ENCODE measurements around the gene FAM13A. TPM values are rescaled to one million over a fixed set of nuclear protein-coding genes. Genes with fewer than 3 reads are reported as not detected.
"Not testable (repeated sequence)": the region's sequence is repeated elsewhere in the genome, so short reads cannot be mapped to it uniquely, and the experiment has no call there.

Gene FAM13A
- total RNA-seq, 1 donor from 2014 or later, result 39.1 TPM

- H3K27ac ChIP-seq, result no peak overlapping the region
- H3K27me3 ChIP-seq (ENCODE audit: low read depth), result no peaks in the 10 kb centered on the region
- no peaks in the 10 kb centered on the region for H3K9me3 ChIP-seq
- no peaks in the 10 kb centered on the region for H3K36me3 ChIP-seq
- no peaks in the 10 kb centered on the region for H3K4me1 ChIP-seq
- no peak for ATAC-seq
- DNase-seq, result no peak
- intact Hi-C loops (cut with DNase I), result no loop called here
- TF ChIP-seq CTCF (IDR thresholded peaks at IDR 0.05), result no peak
- no peak overlapping the region for H3K4me3 ChIP-seq
Measured at GRCh38 chr4:88928852-88929251, 128.1 kb downstream of the FAM13A start.

DNA sequence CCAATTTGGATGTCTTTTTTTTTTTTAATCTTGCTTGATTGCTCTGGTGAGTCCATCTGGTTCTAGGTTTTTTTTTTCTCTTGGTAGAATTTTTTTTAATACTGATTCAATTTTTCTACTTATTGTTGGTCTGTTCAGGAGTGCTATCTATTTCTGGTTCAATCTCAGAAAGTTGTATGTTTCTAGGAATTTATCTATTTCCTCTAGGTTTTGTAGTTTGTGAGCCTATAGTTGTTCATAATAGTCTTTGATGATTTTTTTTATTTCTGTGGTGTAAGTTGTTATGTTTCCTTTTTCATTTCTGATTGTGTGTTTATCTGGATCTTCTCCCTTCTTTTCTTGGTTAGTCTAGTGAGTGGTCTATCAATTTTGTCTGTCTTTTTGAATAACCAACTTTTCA is 129.6 kb downstream of the FAM13A start:
- Histone ChIP-seq H3K27me3 (ENCODE audit: low read depth) (no peaks in the 10 kb centered on the region), H3K9me3 (no peaks in the 10 kb centered on the region), H3K4me1 (no peaks in the 10 kb centered on the region), H3K4me3 (no peak overlapping the region), H3K36me3 (no peaks in the 10 kb centered on the region), H3K27ac (no peak overlapping the region)
- ATAC-seq (no peak), DNase-seq (no peak)
- intact Hi-C loops (cut with DNase I), result no loop called here
- TF ChIP-seq CTCF (IDR thresholded peaks at IDR 0.05), result no peak

DNA sequence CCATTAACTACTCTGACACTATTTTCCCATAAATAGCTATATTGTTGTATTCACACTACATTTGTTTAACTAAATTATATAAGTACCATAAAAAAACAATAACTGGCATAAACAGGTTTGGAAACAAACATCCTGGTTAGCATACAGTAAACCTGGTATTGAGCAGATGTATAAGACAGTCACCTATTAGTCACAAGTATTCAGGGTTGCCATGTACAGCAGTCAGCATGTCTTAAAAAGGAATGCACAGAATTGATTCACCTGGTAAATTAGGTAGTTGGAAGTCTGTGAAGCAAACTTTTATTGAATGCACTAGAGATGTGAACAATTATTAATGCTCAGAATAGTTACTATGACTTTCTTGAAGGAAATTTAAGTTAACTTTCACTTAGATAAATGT is 137.9 kb downstream of the FAM13A start:
- intact Hi-C loops (cut with DNase I), result no loop called here
- Histone ChIP-seq H3K9me3 (no peaks in the 10 kb centered on the region), H3K4me1 (no peaks in the 10 kb centered on the region), H3K27me3 (ENCODE audit: low read depth) (no peaks in the 10 kb centered on the region), H3K4me3 (no peak overlapping the region), H3K36me3 (no peaks in the 10 kb centered on the region), H3K27ac (no peak overlapping the region)
- DNase-seq (no peak), ATAC-seq (no peak)
- TF ChIP-seq CTCF (IDR thresholded peaks at IDR 0.05), result no peak

- intact Hi-C loops (cut with DNase I); DNase-seq; ATAC-seq; H3K36me3 ChIP-seq; H3K27me3 ChIP-seq (ENCODE audit: low read depth); H3K4me3 ChIP-seq; H3K4me1 ChIP-seq; H3K27ac ChIP-seq; H3K9me3 ChIP-seq: not testable (repeated sequence)
Measured at GRCh38 chr4:88913181-88913580, 143.8 kb downstream of the FAM13A start.

- Histone ChIP-seq H3K4me3 (no peak overlapping the region), H3K36me3 (no peaks in the 10 kb centered on the region), H3K27me3 (ENCODE audit: low read depth) (no peaks in the 10 kb centered on the region), H3K27ac (no peak overlapping the region), H3K9me3 (no peaks in the 10 kb centered on the region), H3K4me1 (no peaks in the 10 kb centered on the region)
- DNase-seq (no peak), ATAC-seq (no peak)
- no peak for TF ChIP-seq CTCF (IDR thresholded peaks at IDR 0.05)
- intact Hi-C loops (cut with DNase I), result no loop called here
Measured at GRCh38 chr4:88911246-88912212, 145.5 kb downstream of the FAM13A start.

- Histone ChIP-seq H3K27ac (no peak overlapping the region), H3K27me3 (ENCODE audit: low read depth) (no peaks in the 10 kb centered on the region), H3K4me3 (no peak overlapping the region), H3K9me3 (no peaks in the 10 kb centered on the region), H3K36me3 (no peaks in the 10 kb centered on the region), H3K4me1 (no peaks in the 10 kb centered on the region)
- intact Hi-C loops (cut with DNase I), result no loop called here
- TF ChIP-seq CTCF (IDR thresholded peaks at IDR 0.05), result no peak
- ATAC-seq (no peak), DNase-seq (no peak)
Measured at GRCh38 chr4:88910101-88910500, 146.9 kb downstream of the FAM13A start.

Measured in lower lobe of right lung (tissue), 2 donors.